SK-N-SH (cell line): ENCODE results near the gene PDILT.

Source experiments
- CTCF ChIP-seq: fragments of 200-600 bp; sonication (generic); IDR thresholded peaks from 2 replicates; pipeline ENCODE4 v1.6.1; 2017; ENCODE audit warnings: antibody characterized with exemption, mild to moderate bottlenecking, moderate library complexity
- EZH2phosphoT487 ChIP-seq: fragments of 200-600 bp; sonication (generic); IDR thresholded peaks from 2 replicates; pipeline ENCODE4 v1.6.1; 2017; ENCODE audit warnings: low read depth, mixed run types, mild to moderate bottlenecking, antibody characterized with exemption, moderate library complexity, borderline replicate concordance
- MEF2A ChIP-seq: IDR thresholded peaks from 2 replicates; pipeline ENCODE4 v1.4.0; 2012; ENCODE audit warnings: low read depth, borderline replicate concordance
- NFIC ChIP-seq: IDR thresholded peaks from 2 replicates; pipeline ENCODE4 v1.4.0; 2012; ENCODE audit warnings: borderline replicate concordance
- RAD21 ChIP-seq: IDR thresholded peaks from 2 replicates; pipeline ENCODE4 v1.6.1; 2012; ENCODE audit warnings: mild to moderate bottlenecking, low read length
- REST ChIP-seq: IDR thresholded peaks from 2 replicates; pipeline ENCODE4 v1.6.1; 2012; ENCODE audit warnings: mild to moderate bottlenecking, low read depth, low read length, moderate library complexity
- RFX5 ChIP-seq: IDR thresholded peaks from 2 replicates; pipeline ENCODE4 v1.6.1; 2012; ENCODE audit warnings: mild to moderate bottlenecking, improper control_type of control experiment, low read length
- RXRA ChIP-seq: IDR thresholded peaks from 2 replicates; pipeline ENCODE4 v1.4.0; 2012; ENCODE audit warnings: low read depth, mild to moderate bottlenecking, borderline replicate concordance
- SIN3A ChIP-seq: IDR thresholded peaks from 2 replicates; pipeline ENCODE4 v1.6.1; 2012; ENCODE audit warnings: low read depth, mild to moderate bottlenecking, low read length, moderate library complexity, borderline replicate concordance
- TEAD4 ChIP-seq: IDR thresholded peaks from 2 replicates; pipeline ENCODE4 v1.4.0; 2012; ENCODE audit warnings: mild to moderate bottlenecking, borderline replicate concordance; ENCODE audit not compliant: insufficient read depth
- USF2 ChIP-seq: fragments of 150-350 bp; IDR thresholded peaks from 2 replicates; pipeline ENCODE4 v1.6.1; 2017; ENCODE audit warnings: antibody characterized with exemption, low read length, low read depth, borderline replicate concordance
- YY1 ChIP-seq: IDR thresholded peaks from 2 replicates; pipeline ENCODE4 v1.4.0; 2012; ENCODE audit warnings: low read depth, mild to moderate bottlenecking

GRCh38 chr16:20321671-20322070 is 82.9 kb downstream of the PDILT start:
- TF ChIP-seq USF2 (no peak), RAD21 (no peak), RXRA (no peak), YY1 (no peak), REST (no peak), CTCF (no peak), SIN3A (no peak), TEAD4 (no peak), EZH2phosphoT487 (no peak), MEF2A (no peak), NFIC (no peak), RFX5 (no peak)
